BJ (cell line): ENCODE results near the gene PEX10. TPM values are rescaled to one million over a fixed set of nuclear protein-coding genes. Genes with fewer than 3 reads are reported as not detected.

Experiments
- CTCF ChIA-PET: fragments of 350-600 bp; formaldehyde crosslinking; extraction: SDS; loops from one replicate; lab custom pipeline; 2021; ENCODE audit warnings: antibody characterized with exemption, inconsistent platforms; lab: Yijun Ruan, JAX
- POLR2A ChIA-PET: fragments of 300-600 bp; sonication (Branson Sonifier 250); formaldehyde crosslinking; extraction: SDS; loops from one replicate; lab custom pipeline; 2021; ENCODE audit warnings: antibody characterized with exemption; lab: Charles Lee
- DNase-seq: peaks from one replicate; pipeline ENCODE4 v3.0.0-alpha.2; 2011; ENCODE audit warnings: low read depth
- H3K27me3 ChIP-seq: 2 replicates; pipeline ENCODE4 v1.6.0; 2011; ENCODE audit warnings: low read length; ENCODE audit not compliant: control insufficient read depth, insufficient read depth
- H3K36me3 ChIP-seq: 2 replicates; pipeline ENCODE4 v1.5.1; 2011; ENCODE audit warnings: low read length; ENCODE audit not compliant: control insufficient read depth, insufficient read depth
- H3K4me3 ChIP-seq: 2 replicates; pipeline ENCODE4 v1.5.1; 2011; ENCODE audit warnings: low read depth, mild to moderate bottlenecking, control low read depth, low read length
- CTCF ChIP-seq: IDR thresholded peaks from 2 replicates; pipeline ENCODE4 v1.5.1; 2011; ENCODE audit warnings: low read depth, mild to moderate bottlenecking, control low read depth, inconsistent platforms, low read length, moderate library complexity; ENCODE audit not compliant: insufficient read depth
- polyA plus RNA-seq: library from polyadenylated mRNA; depleted of rRNA; stranded (reverse); fragments of >200 nt; gene quantifications from 2 replicates; pipeline ENCODE4 v1.2.3, GENCODE V29; 2011

Gene PEX10
- polyA plus RNA-seq, 1 experiment = 23.6 TPM

GRCh38 chr1:2452201-2452931 is 40.0 kb upstream of the PEX10 start:
- Histone ChIP-seq H3K36me3 (no peaks in the 10 kb centered on the region), H3K27me3 (no peaks in the 10 kb centered on the region), H3K4me3 (no peak overlapping the region)
- no peak for DNase-seq
- ChIA-PET CTCF (interaction anchor here (0.6 kb wide), 1 partner anchor 49 kb away, joined by 4 read pairs; no protein-coding TSS in a partner anchor), POLR2A (no interaction called here)
- TF ChIP-seq CTCF = no peak

GRCh38 chr1:2451741-2452140 is 39.4 kb upstream of the PEX10 start:
- peak; percentile 64 for DNase-seq
- CTCF ChIA-PET = interaction anchor here (0.6 kb wide), 1 partner anchor 50 kb away, joined by 4 read pairs; no protein-coding TSS in a partner anchor
- Histone ChIP-seq H3K36me3 (no peaks in the 10 kb centered on the region), H3K4me3 (no peak overlapping the region), H3K27me3 (no peaks in the 10 kb centered on the region)
- POLR2A ChIA-PET = no interaction called here
- no peak for TF ChIP-seq CTCF

GRCh38 chr1:2449636-2450454 is 37.5 kb upstream of the PEX10 start:
- Histone ChIP-seq H3K4me3 (no peak overlapping the region), H3K36me3 (no peaks in the 10 kb centered on the region), H3K27me3 (peaks cover under 1% of the 10 kb centered on the region; the same call in 1 of the 2 replicates)
- POLR2A ChIA-PET = no interaction called here
- CTCF ChIA-PET = interaction anchor here (0.5 to 1.0 kb wide), 3 partner anchors 19 to 98 kb away, joined by 3 to 4 read pairs (median 3); no protein-coding TSS in a partner anchor
- TF ChIP-seq CTCF = no peak
- DNase-seq = no peak

- POLR2A ChIA-PET = no interaction called here
- DNase-seq = no peak
These were observed 35.7 kb upstream of the PEX10 start for GRCh38 chr1:2448098-2448445.

More at GRCh38 chr1:2448098-2448445, 35.7 kb upstream of the PEX10 start:
- CTCF ChIA-PET = no interaction called here
- no peak overlapping the region for H3K4me3 ChIP-seq
- no peak for TF ChIP-seq CTCF
- no peaks in the 10 kb centered on the region for H3K36me3 ChIP-seq
- peaks cover 6% of the 10 kb centered on the region; the same call in 1 of the 2 replicates for H3K27me3 ChIP-seq
